Testis (tissue), 3 donors: ENCODE data around the gene ACTR1B. TPM values are rescaled to one million over a fixed set of nuclear protein-coding genes. Genes with fewer than 3 reads are reported as not detected.
"Not testable (repeated sequence)": the region's sequence is repeated elsewhere in the genome, so short reads cannot be mapped to it uniquely, and the experiment has no call there.

ENCODE experiments used
- DNase-seq: peaks from one replicate; pipeline ENCODE4 v3.0.0-alpha.2; 2019
- H3K27ac ChIP-seq, 2 donors: fragments of 200-600 bp; sonication (generic); one replicate each; pipeline ENCODE4 v1.5.1; 2019
- H3K27me3 ChIP-seq: fragments of 200-600 bp; sonication (generic); one replicate; pipeline ENCODE4 v1.5.1; 2019
- H3K36me3 ChIP-seq: fragments of 200-600 bp; sonication (generic); one replicate; pipeline ENCODE4 v1.5.1; 2017; ENCODE audit warnings: low read depth; ENCODE audit errors: missing control alignments
- H3K4me1 ChIP-seq: fragments of 200-600 bp; sonication (generic); one replicate; pipeline ENCODE4 v1.5.1; 2019
- H3K4me3 ChIP-seq, 2 donors: fragments of 200-600 bp; sonication (generic); one replicate each; pipeline ENCODE4 v1.5.1; 2017 to 2019
- H3K9me3 ChIP-seq: fragments of 200-600 bp; sonication (generic); one replicate; pipeline ENCODE4 v1.5.1; 2017
- POLR2A ChIP-seq: fragments of 450-650 bp; IDR thresholded peaks from one replicate; pipeline ENCODE4 v1.6.1; 2017; ENCODE audit warnings: antibody characterized with exemption, mild to moderate bottlenecking, moderate library complexity
- WGBS, 2 donors: methylation state at CpG; one replicate each; pipeline ENCODE4 v1.1.5; 2018; 5-methylcytosine and 5-hydroxymethylcytosine counted together
- intact Hi-C: fragments of 100-400 bp; cut with DNase I; formaldehyde crosslinking; loops from one replicate; pipeline ENCODE4 v1.15.1; 2023; ENCODE audit warnings: low total_unique reads
- polyA plus RNA-seq: library from polyadenylated mRNA; stranded (reverse); fragments of 350-450 nt; fragmentation: Illumina TruSeq; extraction: RNeasy Lipid Tissue Mini Kit (QIAGEN cat#74804); gene quantifications from one replicate; pipeline ENCODE4 v1.2.3, GENCODE V29; 2014; ENCODE audit warnings: low read depth, low replicate concordance; ENCODE audit not compliant: insufficient read depth
- total RNA-seq, 2 donors: library from RNA; depleted of rRNA; stranded (reverse); fragments of >200 nt; gene quantifications; one replicate each; pipeline ENCODE4 v1.2.3, GENCODE V29; 2016
- TF ChIP-seq, protein P1 (sequence below), 3 experiments: fragments of 450-650 bp in 2 of 3; fragments of 200-600 bp in 1 of 3; sonication (generic) in 1 of 3; IDR thresholded peaks; one replicate each; pipeline ENCODE4 v1.5.1; 2016 to 2019; ENCODE audit warnings: antibody characterized with exemption in 3 of 3, mild to moderate bottlenecking in 2 of 3, moderate library complexity in 1 of 3

Gene ACTR1B
- total and polyA plus RNA-seq, 3 donors from 2014 or later = 43.0 to 81.0 (median 56.3) TPM

DNA sequence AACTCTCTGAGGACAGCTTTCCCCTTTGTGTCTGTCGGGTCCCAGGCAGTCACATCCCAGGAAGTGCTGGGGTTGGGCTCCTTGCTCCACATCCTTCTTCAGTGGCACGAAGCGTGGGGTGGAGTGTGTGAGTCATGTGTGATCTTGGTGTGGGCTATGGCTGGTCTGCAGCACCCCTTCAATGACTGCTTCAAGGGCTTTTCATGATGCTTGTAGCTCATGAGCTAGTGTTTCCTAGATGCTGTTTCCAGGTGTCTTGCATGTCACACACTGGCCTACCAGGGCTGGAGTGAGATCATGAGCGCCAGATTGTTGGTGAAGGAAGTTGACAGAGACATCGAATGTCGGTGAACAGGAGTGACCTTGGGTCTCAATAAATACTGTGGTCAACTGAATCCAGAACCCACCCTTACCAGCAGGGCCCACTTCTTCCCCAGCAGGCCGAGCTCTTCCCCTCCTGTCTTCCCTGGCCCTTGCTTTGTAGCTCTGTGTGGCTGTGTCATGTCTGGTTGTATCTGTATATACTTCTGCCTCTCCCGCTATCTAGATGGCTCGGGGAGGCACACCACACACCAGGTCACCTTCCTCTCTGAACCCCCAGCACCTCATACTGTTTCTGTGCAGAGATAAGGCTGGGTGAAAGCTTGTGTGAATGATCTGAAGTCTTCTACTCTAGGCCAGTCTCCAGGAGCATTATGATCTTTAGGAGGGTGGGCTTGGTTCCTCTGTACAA lies 9.5 kb upstream of the ACTR1B start:
- Histone ChIP-seq H3K27me3 (no peaks in the 10 kb centered on the region), H3K9me3 (no peaks in the 10 kb centered on the region), H3K4me3 (no peak overlapping the region), H3K4me1 (peaks cover 4% of the 10 kb centered on the region), H3K36me3 (no peaks in the 10 kb centered on the region), H3K27ac (no peak overlapping the region)
- no peak for DNase-seq
- TF ChIP-seq, protein P1, sequence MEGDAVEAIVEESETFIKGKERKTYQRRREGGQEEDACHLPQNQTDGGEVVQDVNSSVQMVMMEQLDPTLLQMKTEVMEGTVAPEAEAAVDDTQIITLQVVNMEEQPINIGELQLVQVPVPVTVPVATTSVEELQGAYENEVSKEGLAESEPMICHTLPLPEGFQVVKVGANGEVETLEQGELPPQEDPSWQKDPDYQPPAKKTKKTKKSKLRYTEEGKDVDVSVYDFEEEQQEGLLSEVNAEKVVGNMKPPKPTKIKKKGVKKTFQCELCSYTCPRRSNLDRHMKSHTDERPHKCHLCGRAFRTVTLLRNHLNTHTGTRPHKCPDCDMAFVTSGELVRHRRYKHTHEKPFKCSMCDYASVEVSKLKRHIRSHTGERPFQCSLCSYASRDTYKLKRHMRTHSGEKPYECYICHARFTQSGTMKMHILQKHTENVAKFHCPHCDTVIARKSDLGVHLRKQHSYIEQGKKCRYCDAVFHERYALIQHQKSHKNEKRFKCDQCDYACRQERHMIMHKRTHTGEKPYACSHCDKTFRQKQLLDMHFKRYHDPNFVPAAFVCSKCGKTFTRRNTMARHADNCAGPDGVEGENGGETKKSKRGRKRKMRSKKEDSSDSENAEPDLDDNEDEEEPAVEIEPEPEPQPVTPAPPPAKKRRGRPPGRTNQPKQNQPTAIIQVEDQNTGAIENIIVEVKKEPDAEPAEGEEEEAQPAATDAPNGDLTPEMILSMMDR (IDR thresholded peaks at IDR 0.05) = no peak
- TF ChIP-seq POLR2A = no peak
- intact Hi-C loops = no loop called here
- whole genome bisulfite sequencing, 2 donors = 87 to 90% methylated on average over 9 of the region's 9 CpGs

DNA sequence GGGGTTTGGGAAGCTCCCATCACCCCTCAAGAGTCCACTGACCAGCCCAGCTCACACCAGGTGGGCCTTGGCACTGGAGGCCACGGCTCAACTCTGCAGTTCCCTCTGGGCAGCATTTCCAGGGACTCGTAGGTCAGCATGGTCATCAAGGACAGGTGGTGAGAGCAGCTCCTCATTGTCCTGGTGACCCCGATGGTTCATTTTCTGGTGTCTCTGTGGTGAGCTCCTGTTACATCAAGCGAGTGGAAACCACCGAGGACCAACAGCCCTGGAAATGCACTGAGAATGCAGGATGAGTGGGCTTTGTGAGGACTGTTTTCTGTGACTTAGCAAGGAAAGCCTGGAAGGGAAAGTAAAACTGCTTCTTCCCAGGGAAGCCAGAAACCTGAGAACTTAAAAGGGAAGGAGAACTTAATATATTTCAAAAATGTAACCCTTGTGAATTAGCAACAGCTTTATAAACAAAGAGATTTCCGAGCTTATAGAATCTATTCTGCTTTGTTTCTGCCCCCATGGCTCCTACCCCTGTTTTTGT lies 8.8 kb upstream of the ACTR1B start:
- DNase-seq, H3K4me1 ChIP-seq, H3K9me3 ChIP-seq, intact Hi-C loops, H3K36me3 ChIP-seq, H3K27me3 ChIP-seq, H3K4me3 ChIP-seq, H3K27ac ChIP-seq: not testable (repeated sequence)
- WGBS, 2 donors = 86% methylated on average over 4 to 5 of the region's 6 CpGs

DNA sequence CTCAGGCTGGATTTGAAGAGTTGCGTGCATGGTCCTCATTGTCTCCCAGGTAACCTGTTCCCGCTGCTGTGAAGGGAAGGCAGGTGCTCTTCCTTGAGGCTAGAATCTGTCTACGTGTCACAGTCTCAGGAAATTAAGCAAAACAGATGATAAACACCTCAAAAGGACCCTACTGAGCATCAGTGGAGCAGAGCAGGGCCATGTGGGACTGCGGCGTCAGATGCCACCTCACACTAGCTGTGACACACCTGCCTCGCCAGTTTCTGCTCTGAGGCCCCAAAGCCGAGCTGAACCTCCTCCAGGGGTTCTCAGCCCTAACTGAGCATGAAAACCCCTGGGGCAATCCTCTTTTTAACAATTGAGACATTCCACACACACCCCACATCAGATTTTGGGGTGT lies 7.7 kb upstream of the ACTR1B start:
- H3K27ac ChIP-seq = no peak overlapping the region
- no peaks in the 10 kb centered on the region for H3K36me3 ChIP-seq
- peaks cover 4% of the 10 kb centered on the region for H3K4me1 ChIP-seq
- no peaks in the 10 kb centered on the region for H3K27me3 ChIP-seq
- no peaks in the 10 kb centered on the region for H3K9me3 ChIP-seq
- TF ChIP-seq POLR2A = no peak
- TF ChIP-seq, protein P1 (IDR thresholded peaks at IDR 0.05) = no peak
- H3K4me3 ChIP-seq = no peak overlapping the region
- WGBS, 2 donors = 93% methylated on average over 7 of the region's 7 CpGs
- intact Hi-C loops = no loop called here
- no peak for DNase-seq

DNA sequence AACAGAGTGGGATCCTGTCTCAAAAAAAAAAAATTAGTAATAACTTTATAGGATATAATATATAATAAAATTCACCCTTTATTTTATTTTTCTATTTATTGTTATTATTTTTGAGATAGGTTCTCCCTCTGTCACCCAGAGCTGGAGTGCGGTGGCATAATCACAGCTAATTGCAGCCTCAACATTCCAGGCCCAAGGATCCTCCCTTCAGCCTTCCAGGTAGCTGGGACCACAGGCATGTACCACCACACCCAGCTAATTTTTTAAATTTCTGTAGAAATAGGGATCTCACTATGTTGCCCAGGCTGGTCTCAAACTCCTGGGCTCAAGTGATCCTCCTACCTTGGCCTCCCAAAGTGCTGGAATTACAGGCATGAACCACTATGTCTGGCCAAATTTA lies 6.6 kb upstream of the ACTR1B start:
- Histone ChIP-seq H3K27me3 (no peaks in the 10 kb centered on the region), H3K36me3 (no peaks in the 10 kb centered on the region), H3K27ac (no peak overlapping the region), H3K4me1 (peaks cover 4% of the 10 kb centered on the region), H3K9me3 (no peaks in the 10 kb centered on the region), H3K4me3 (no peak overlapping the region)
- WGBS, 2 donors = 96 to 100% methylated on average over 1 of the region's 1 CpG
- DNase-seq = no peak
- intact Hi-C loops = no loop called here
- no peak for TF ChIP-seq POLR2A
- TF ChIP-seq, protein P1 (IDR thresholded peaks at IDR 0.05) = no peak

DNA sequence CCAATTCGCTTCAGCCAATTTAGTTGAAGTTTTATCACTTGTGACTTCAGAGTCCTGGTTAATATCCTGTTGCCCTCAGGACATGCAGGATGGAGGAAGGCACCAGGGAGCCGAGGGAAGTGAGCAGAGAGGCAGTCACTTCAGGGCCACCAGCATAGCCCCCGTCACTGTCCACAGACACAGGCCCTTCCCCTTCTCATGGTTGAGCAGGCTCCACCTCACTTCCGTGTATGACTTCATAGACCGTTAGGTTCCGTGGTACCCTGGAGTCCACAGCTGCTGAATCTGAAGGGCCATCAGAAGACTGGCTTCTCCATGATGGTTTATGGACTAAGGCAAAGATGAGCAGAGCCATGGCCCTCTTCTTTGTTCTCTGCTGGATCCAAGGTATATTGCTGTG lies 5.6 kb upstream of the ACTR1B start, which contains the start of gene C2orf92:
Gene C2orf92 (plus strand): TSS at position 266 of the 400 bp plus-strand sequence. CDS start 76 bp downstream, at position 342.
- no peaks in the 10 kb centered on the region for H3K9me3 ChIP-seq
- H3K4me3 ChIP-seq = no peak within 1 kb of the TSS
- H3K4me1 ChIP-seq = peaks cover 4% of the 10 kb centered on the region
- no peak within 1 kb of the TSS for H3K27ac ChIP-seq
- intact Hi-C loops = no loop called here
- no peaks in the 10 kb centered on the region for H3K27me3 ChIP-seq
- H3K36me3 ChIP-seq = no peaks in the 10 kb centered on the region
- WGBS, 2 donors = 93 to 94% methylated on average over 5 to 6 of the region's 6 CpGs
- TF ChIP-seq, protein P1 (IDR thresholded peaks at IDR 0.05) = no peak
- no peak for TF ChIP-seq POLR2A
- no peak for DNase-seq
